HG03108 (cell line): ENCODE measurements around the gene MED20.

Source experiments
- ATAC-seq: cut with Tn5 transposase; IDR thresholded peaks from one replicate; pipeline ENCODE4 v1.9.1; 2021; ENCODE audit warnings: moderate library complexity; ENCODE audit not compliant: unreplicated experiment

Gene MED20

GRCh38 chr6:41859356-41859755 lies 61.6 kb downstream of the MED20 start:
- no peak for ATAC-seq

DNA sequence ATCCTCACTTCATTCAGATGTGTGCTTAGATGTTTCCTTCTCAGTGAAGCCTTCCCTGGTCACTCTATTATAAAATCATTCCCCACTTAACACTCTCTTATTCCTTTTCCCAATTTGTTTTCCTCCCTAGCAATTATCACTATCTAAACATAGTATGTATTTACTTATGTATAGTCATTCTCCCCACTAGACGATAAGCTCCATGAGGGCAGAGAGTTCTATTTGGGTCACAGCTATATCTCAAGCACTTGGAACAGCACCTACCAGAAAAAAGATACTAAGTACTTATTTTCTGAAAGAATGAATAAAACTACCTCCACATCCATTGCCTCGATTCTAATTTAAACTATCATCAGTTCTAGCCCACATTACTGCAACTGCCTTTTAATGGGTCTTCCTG lies 62.2 kb downstream of the MED20 start:
- ATAC-seq: no peak
